GM12872 (cell line): ENCODE data around the gene INPP5J.

ENCODE experiments used
- CTCF ChIP-seq: IDR thresholded peaks from 3 replicates; pipeline ENCODE4 v1.5.1; 2011; ENCODE audit warnings: low read depth, mild to moderate bottlenecking, low read length, moderate library complexity; ENCODE audit not compliant: insufficient read depth

Gene INPP5J

GRCh38 chr22:31130873-31131272 lies 8.1 kb downstream of the INPP5J start:
- TF ChIP-seq CTCF: no peak

- no peak for TF ChIP-seq CTCF
Observed at GRCh38 chr22:31133911-31134310, 11.1 kb downstream of the INPP5J start.

GRCh38 chr22:31134688-31135087 lies 11.9 kb downstream of the INPP5J start:
- TF ChIP-seq CTCF: no peak

- no peak for TF ChIP-seq CTCF
Observed at GRCh38 chr22:31135706-31136105, 12.9 kb downstream of the INPP5J start.

GRCh38 chr22:31136155-31136554 lies 13.4 kb downstream of the INPP5J start:
- no peak for TF ChIP-seq CTCF

- no peak for TF ChIP-seq CTCF
Observed at GRCh38 chr22:31136711-31137110, 13.9 kb downstream of the INPP5J start.

GRCh38 chr22:31137721-31138120 lies 15.0 kb downstream of the INPP5J start:
- TF ChIP-seq CTCF: no peak

GRCh38 chr22:31138126-31138525 lies 15.4 kb downstream of the INPP5J start:
- TF ChIP-seq CTCF: no peak
